Measurements from ENCODE around the gene FAM117B. TPM values are rescaled to one million over a fixed set of nuclear protein-coding genes. Genes with fewer than 3 reads are reported as not detected.

The FAM117B gene
- total RNA-seq, 2 donors from 2014 or later: 32.1 to 34.0 TPM

GRCh38 chr2:202764991-202765390 lies 130.2 kb downstream of the FAM117B start:
- 97 to 100% methylated on average over 1 to 3 of the region's 3 CpGs for WGBS, 2 experiments (ENCODE audit: insufficient coverage in 1 of 2, insufficient read length in 1 of 2)
- no peak overlapping the region for H3K4me3 Mint-ChIP-seq
- H3K27ac Mint-ChIP-seq: no peak overlapping the region
- H3K4me1 Mint-ChIP-seq: no peaks in the 10 kb centered on the region
- DNase-seq: no peak
- Histone ChIP-seq H3K36me3 (ENCODE audit: control insufficient read depth, insufficient read depth, low read length) (peaks cover 68% of the 10 kb centered on the region), H3K9me3 (ENCODE audit: control insufficient read depth, low read length) (no peaks in the 10 kb centered on the region), H3K4me3 (ENCODE audit: low read length) (no peak overlapping the region), H3K9ac (ENCODE audit: extremely low read depth, low read length, poor library complexity, severe bottlenecking) (no peak overlapping the region), H3K4me1 (ENCODE audit: control insufficient read depth, insufficient read depth, low read length) (no peaks in the 10 kb centered on the region), H3K27me3 (ENCODE audit: control insufficient read depth, insufficient read depth, low read length, poor library complexity, severe bottlenecking) (no peaks in the 10 kb centered on the region), H3K27ac (ENCODE audit: low read depth, low read length) (no peak overlapping the region)
- TF ChIP-seq CTCF (conservative IDR thresholded peaks at IDR 0.05): no peak
- H3K27me3 Mint-ChIP-seq (ENCODE audit: insufficient read depth): no peaks in the 10 kb centered on the region
- H3K36me3 Mint-ChIP-seq (ENCODE audit: low read depth): peaks cover 57% of the 10 kb centered on the region
- no peaks in the 10 kb centered on the region for H3K9me3 Mint-ChIP-seq

- Histone ChIP-seq H3K4me1 (ENCODE audit: control insufficient read depth, insufficient read depth, low read length) (no peaks in the 10 kb centered on the region), H3K9ac (ENCODE audit: extremely low read depth, low read length, poor library complexity, severe bottlenecking) (no peak overlapping the region), H3K27me3 (ENCODE audit: control insufficient read depth, insufficient read depth, low read length, poor library complexity, severe bottlenecking) (no peaks in the 10 kb centered on the region), H3K36me3 (ENCODE audit: control insufficient read depth, insufficient read depth, low read length) (peaks cover 66% of the 10 kb centered on the region), H3K4me3 (ENCODE audit: low read length) (no peak overlapping the region), H3K9me3 (ENCODE audit: control insufficient read depth, low read length) (no peaks in the 10 kb centered on the region), H3K27ac (ENCODE audit: low read depth, low read length) (no peak overlapping the region)
- Mint-ChIP-seq H3K9me3 (no peaks in the 10 kb centered on the region), H3K36me3 (ENCODE audit: low read depth) (peaks cover 53% of the 10 kb centered on the region), H3K4me1 (no peaks in the 10 kb centered on the region), H3K4me3 (no peak overlapping the region), H3K27ac (no peak overlapping the region), H3K27me3 (ENCODE audit: insufficient read depth) (no peaks in the 10 kb centered on the region)
- WGBS, 2 experiments (ENCODE audit: insufficient coverage in 1 of 2, insufficient read length in 1 of 2): 95 to 96% methylated on average over 3 to 5 of the region's 5 CpGs
- no peak for DNase-seq
- TF ChIP-seq CTCF (conservative IDR thresholded peaks at IDR 0.05): no peak
Observed at GRCh38 chr2:202765436-202765835, 130.7 kb downstream of the FAM117B start.

GRCh38 chr2:202768273-202768672 lies 133.5 kb downstream of the FAM117B start:
- H3K4me3 Mint-ChIP-seq: no peak overlapping the region
- H3K36me3 Mint-ChIP-seq (ENCODE audit: low read depth): peaks cover 54% of the 10 kb centered on the region
- DNase-seq: no peak
- H3K27ac Mint-ChIP-seq: no peak overlapping the region
- no peaks in the 10 kb centered on the region for H3K9me3 Mint-ChIP-seq
- no peaks in the 10 kb centered on the region for H3K4me1 Mint-ChIP-seq
- H3K27me3 ChIP-seq (ENCODE audit: control insufficient read depth, insufficient read depth, low read length, poor library complexity, severe bottlenecking): no peaks in the 10 kb centered on the region
- no peaks in the 10 kb centered on the region for H3K4me1 ChIP-seq (ENCODE audit: control insufficient read depth, insufficient read depth, low read length)
- TF ChIP-seq CTCF (conservative IDR thresholded peaks at IDR 0.05): no peak
- H3K36me3 ChIP-seq (ENCODE audit: control insufficient read depth, insufficient read depth, low read length): peaks cover 49% of the 10 kb centered on the region
- H3K4me3 ChIP-seq (ENCODE audit: low read length): no peak overlapping the region
- no peak overlapping the region for H3K27ac ChIP-seq (ENCODE audit: low read depth, low read length)
- H3K9me3 ChIP-seq (ENCODE audit: control insufficient read depth, low read length): no peaks in the 10 kb centered on the region
- H3K9ac ChIP-seq (ENCODE audit: extremely low read depth, low read length, poor library complexity, severe bottlenecking): no peak overlapping the region
- H3K27me3 Mint-ChIP-seq (ENCODE audit: insufficient read depth): no peaks in the 10 kb centered on the region
